K562 (cell line): ENCODE data around the gene PSAP. TPM values are rescaled to one million over a fixed set of nuclear protein-coding genes. Genes with fewer than 3 reads are reported as not detected.
A peak's percentile ranks its signal among the peaks of the same experiment; 100 is the strongest.

Source experiments
- CEBPZ ChIP-seq: fragments of 150-350 bp; IDR thresholded peaks from 2 replicates; pipeline ENCODE4 v1.6.1; 2014; ENCODE audit warnings: low read depth, mild to moderate bottlenecking, low read length, borderline replicate concordance
- CTBP1 ChIP-seq: fragments of 450-650 bp; IDR thresholded peaks from 2 replicates; pipeline ENCODE4 v1.6.1; 2016; ENCODE audit warnings: borderline replicate concordance
- ETV5 ChIP-seq: sonication (generic); formaldehyde crosslinking; IDR thresholded peaks from 2 replicates; pipeline ENCODE4 v1.4.0; 2020; ENCODE audit warnings: low read depth, mild to moderate bottlenecking, missing genetic modification reagents
- FOXP4 ChIP-seq: sonication (generic); formaldehyde crosslinking; IDR thresholded peaks from 2 replicates; pipeline ENCODE4 v1.8.0; 2022; ENCODE audit warnings: mild to moderate bottlenecking, missing genetic modification reagents, borderline replicate concordance
- HMGN3 ChIP-seq: IDR thresholded peaks from 2 replicates; pipeline ENCODE4 v1.6.1; 2011; ENCODE audit warnings: borderline replicate concordance, low read depth, mild to moderate bottlenecking, mixed read lengths, low read length; ENCODE audit not compliant: insufficient read length; ENCODE audit errors: extremely low read depth
- IRF1 ChIP-seq: sonication (generic); formaldehyde crosslinking; IDR thresholded peaks from 2 replicates; pipeline ENCODE4 v1.8.0; 2022; ENCODE audit warnings: missing genetic modification reagents, mild to moderate bottlenecking, borderline replicate concordance
- MEF2D ChIP-seq: conservative IDR thresholded peaks from 2 replicates; pipeline ENCODE4 v1.6.1; 2016; ENCODE audit warnings: low read depth, missing genetic modification characterization, missing compliant biosample characterization
- POLR2G ChIP-seq: fragments of 200-400 bp; formaldehyde crosslinking; IDR thresholded peaks from 2 replicates; pipeline ENCODE4 v1.6.1; 2017; ENCODE audit warnings: low read depth, mild to moderate bottlenecking, antibody characterized with exemption, low read length, moderate library complexity
- RCOR1 ChIP-seq, 2 experiments: IDR thresholded peaks; 2 replicates each; pipeline ENCODE4 v1.6.1; 2012; ENCODE audit warnings: low read depth in 2 of 2, low read length in 2 of 2, borderline replicate concordance in 1 of 2, improper control_type of control experiment in 1 of 2
- TGIF2 ChIP-seq: sonication (generic); formaldehyde crosslinking; IDR thresholded peaks from 2 replicates; pipeline ENCODE4 v1.8.1; 2022; ENCODE audit warnings: mild to moderate bottlenecking, missing genetic modification reagents, moderate library complexity
- ZMIZ1 ChIP-seq, 2 experiments: fragments of 150-350 bp in 1 of 2; IDR thresholded peaks; 2 replicates each; pipeline ENCODE4 v1.6.1; 2012 to 2016; ENCODE audit warnings: low read depth in 2 of 2, low read length in 2 of 2, mild to moderate bottlenecking in 1 of 2, moderate library complexity in 1 of 2
- ZNF586 ChIP-seq: fragments of 450-650 bp; formaldehyde crosslinking; conservative IDR thresholded peaks from 2 replicates; pipeline ENCODE4 v1.4.0; 2020; ENCODE audit warnings: mild to moderate bottlenecking, moderate library complexity
- polyA plus RNA-seq, 8 experiments: library from polyadenylated mRNA; depleted of rRNA in 4 of 8; stranded (reverse) in 5 of 8; unstranded in 3 of 8; fragments of >200 nt; fragmentation: Nextera tagmentation in 2 of 8; fragmentation: Illumina TruSeq in 1 of 8; extraction: Ambion mirVana in 2 of 8; extraction: Trizol in 1 of 8; gene quantifications; 2 replicates each; pipeline versions ENCODE4 v1.2.1 to v1.2.3, GENCODE V29; 2011 to 2014; ENCODE audit warnings: inconsistent platforms in 1 of 8, missing spikeins in 1 of 8
- total RNA-seq, 7 experiments: library from RNA; depleted of rRNA in 6 of 7; stranded (reverse); fragments of >200 nt in 6 of 7; fragmentation: Illumina TruSeq in 2 of 7; extraction: Trizol in 2 of 7; gene quantifications; 2 replicates each; pipeline versions ENCODE4 v1.2.1 to v1.2.3, GENCODE V29; 2011 to 2021; ENCODE audit warnings: low replicate concordance in 1 of 7
- TF ChIP-seq, protein P1 (sequence below): fragments of 450-650 bp; IDR thresholded peaks from 2 replicates; pipeline ENCODE4 v1.6.1; 2017; ENCODE audit warnings: mild to moderate bottlenecking, moderate library complexity
- TF ChIP-seq, protein P2 (sequence below), 2 experiments: fragments of 450-650 bp in 1 of 2; sonication (generic) in 1 of 2; formaldehyde crosslinking; conservative IDR thresholded peaks; 2 replicates each; pipeline versions ENCODE4 v1.4.0 to v1.8.1; 2020 to 2022; ENCODE audit warnings: mild to moderate bottlenecking in 1 of 2, missing genetic modification reagents in 1 of 2

PSAP gene
- total and polyA plus RNA-seq, 9 of the 15 experiments (the other 6 are each of a cell fraction or from before 2014, with no cell fraction given): 245 to 700 (median 429) TPM

DNA sequence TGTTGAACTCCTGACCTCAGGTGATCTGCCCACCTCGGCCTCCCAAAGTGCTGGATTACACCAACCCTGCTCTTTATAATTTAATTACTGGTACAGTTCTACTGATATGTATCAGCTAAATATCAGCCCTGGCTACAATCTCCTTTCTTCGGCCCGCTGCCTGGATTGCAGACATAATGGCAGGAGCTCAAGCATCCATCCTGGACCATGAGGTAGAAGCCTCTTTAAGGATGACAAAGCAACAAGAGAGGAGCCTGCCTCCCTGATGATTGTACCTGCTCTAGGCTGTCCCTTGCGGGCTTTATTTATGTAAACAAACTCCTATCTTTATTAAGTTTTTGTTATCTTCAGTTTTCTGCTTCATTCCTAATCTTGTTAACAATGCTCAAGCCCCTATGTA, 5.6 kb upstream of the PSAP start (continued):
- TF ChIP-seq, protein P1, sequence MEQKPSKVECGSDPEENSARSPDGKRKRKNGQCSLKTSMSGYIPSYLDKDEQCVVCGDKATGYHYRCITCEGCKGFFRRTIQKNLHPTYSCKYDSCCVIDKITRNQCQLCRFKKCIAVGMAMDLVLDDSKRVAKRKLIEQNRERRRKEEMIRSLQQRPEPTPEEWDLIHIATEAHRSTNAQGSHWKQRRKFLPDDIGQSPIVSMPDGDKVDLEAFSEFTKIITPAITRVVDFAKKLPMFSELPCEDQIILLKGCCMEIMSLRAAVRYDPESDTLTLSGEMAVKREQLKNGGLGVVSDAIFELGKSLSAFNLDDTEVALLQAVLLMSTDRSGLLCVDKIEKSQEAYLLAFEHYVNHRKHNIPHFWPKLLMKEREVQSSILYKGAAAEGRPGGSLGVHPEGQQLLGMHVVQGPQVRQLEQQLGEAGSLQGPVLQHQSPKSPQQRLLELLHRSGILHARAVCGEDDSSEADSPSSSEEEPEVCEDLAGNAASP: no peak
- TF ChIP-seq, protein P2, sequence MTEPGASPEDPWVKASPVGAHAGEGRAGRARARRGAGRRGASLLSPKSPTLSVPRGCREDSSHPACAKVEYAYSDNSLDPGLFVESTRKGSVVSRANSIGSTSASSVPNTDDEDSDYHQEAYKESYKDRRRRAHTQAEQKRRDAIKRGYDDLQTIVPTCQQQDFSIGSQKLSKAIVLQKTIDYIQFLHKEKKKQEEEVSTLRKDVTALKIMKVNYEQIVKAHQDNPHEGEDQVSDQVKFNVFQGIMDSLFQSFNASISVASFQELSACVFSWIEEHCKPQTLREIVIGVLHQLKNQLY (CRISPR knock-in tag; conservative IDR thresholded peaks at IDR 0.05): no peak
- no peak for TF ChIP-seq CEBPZ
- no peak for TF ChIP-seq MEF2D (tag)
- TF ChIP-seq TGIF2 (CRISPR knock-in tag): no peak
- no peak for TF ChIP-seq ZMIZ1 (IDR thresholded peaks at IDR 0.05; ENCODE audit: low read depth in 2 of 2, low read length in 2 of 2)
- peak; percentile 37; the same call in 1 of the 2 replicates for TF ChIP-seq CTBP1
- no peak for TF ChIP-seq IRF1 (CRISPR knock-in tag)
- TF ChIP-seq FOXP4 (CRISPR knock-in tag): no peak
- no peak for TF ChIP-seq POLR2G
- TF ChIP-seq ZNF586 (CRISPR knock-in tag): no peak
- TF ChIP-seq HMGN3: no peak
- no peak for TF ChIP-seq ETV5 (CRISPR knock-in tag)
- TF ChIP-seq RCOR1 (IDR thresholded peaks at IDR 0.05; ENCODE audit: borderline replicate concordance in 1 of 2, low read depth in 2 of 2, low read length in 2 of 2): peak in 1 of 2 experiments; percentile 76; a peak in 2 of 4 replicates
